ENCODE measurements around the gene SP140L. TPM values are rescaled to one million over a fixed set of nuclear protein-coding genes. Genes with fewer than 3 reads are reported as not detected.
"Not testable (repeated sequence)": the region's sequence is repeated elsewhere in the genome, so short reads cannot be mapped to it uniquely, and the experiment has no call there.

Gene SP140L
- polyA plus RNA-seq, 1 of the 3 experiments (the other 2 are of a cell fraction): 13.5 TPM

DNA sequence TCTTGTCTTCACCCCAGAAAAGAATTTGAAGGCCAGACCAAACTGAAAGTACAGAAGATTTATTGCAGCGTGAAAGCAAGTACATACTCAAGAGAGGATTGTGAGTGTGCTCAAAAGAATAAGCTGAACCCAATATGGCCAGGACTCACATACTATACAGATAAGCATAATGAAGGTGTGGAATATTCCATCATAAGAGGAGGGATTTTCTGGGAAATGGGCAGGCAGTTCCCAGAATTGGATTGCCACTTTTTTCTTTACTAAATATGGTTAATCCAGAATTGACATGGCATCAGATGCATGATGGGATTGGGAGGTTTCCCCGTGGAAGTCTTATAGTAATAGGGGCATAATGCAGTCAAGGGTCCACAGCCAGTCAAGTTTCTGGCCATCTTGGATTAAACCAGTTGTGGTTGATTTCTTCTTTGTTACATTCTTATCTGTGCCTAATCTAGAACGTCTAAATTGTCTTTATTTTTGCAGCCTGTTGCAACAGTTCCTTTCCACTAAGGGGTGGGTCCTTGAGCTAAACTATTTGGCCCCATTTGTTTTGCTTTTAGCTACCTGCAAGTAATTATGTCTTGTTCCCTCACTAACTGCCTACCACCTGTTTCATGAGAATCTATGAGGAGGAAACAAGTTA, 9.0 kb downstream of the SP140L start:
- Histone ChIP-seq H3K4me2 (peak overlapping the region; percentile 11; the same call in 1 of the 2 replicates), H3K27ac (ENCODE audit: low read depth in 2 of 2, low read length in 1 of 2) (peak overlapping the region in 1 of 2 experiments; percentile 42; a peak in 1 of 4 replicates), H3K27me3 (ENCODE audit: insufficient read depth) (no peaks in the 10 kb centered on the region), H3K36me3 (replicated peaks in 1 of 2; ENCODE audit: control insufficient read depth in 1 of 2, insufficient read depth in 2 of 2, low read length in 1 of 2) (peaks cover 2 to 10% of the 10 kb centered on the region in 2 experiments), H4K20me1 (ENCODE audit: insufficient read depth) (no peaks in the 10 kb centered on the region), H3K9ac (no peak overlapping the region), H3K9me3 (no peaks in the 10 kb centered on the region), H3F3A (replicated peaks; ENCODE audit: insufficient read depth) (peaks cover under 1% of the 10 kb centered on the region), H3K4me3 (ENCODE audit: low read depth in 2 of 2, low read length in 1 of 2) (no peak overlapping the region), H2AFZ (ENCODE audit: low read depth) (no peak overlapping the region), H3K4me1 (ENCODE audit: control insufficient read depth in 1 of 2, insufficient read depth in 2 of 2, low read depth in 1 of 2, low read length in 1 of 2) (0 out of 4 replicates have a peak, but pooled peaks cover 0 to 7% of the 10 kb centered on the region in 2 experiments), H3K9me2 (no peaks in the 10 kb centered on the region), H3K79me2 (ENCODE audit: insufficient read depth) (peaks cover 60% of the 10 kb centered on the region)
- ChIA-PET POLR2A (no interaction called here), CTCF (no interaction called here)
- 28% methylated on average over 3 of the region's 3 CpGs for WGBS (ENCODE audit: low lambda C conversion rate)
- no peak for TF ChIP-seq NFIC (IDR thresholded peaks at IDR 0.05; ENCODE audit: borderline replicate concordance)
- TF ChIP-seq, protein P1, sequence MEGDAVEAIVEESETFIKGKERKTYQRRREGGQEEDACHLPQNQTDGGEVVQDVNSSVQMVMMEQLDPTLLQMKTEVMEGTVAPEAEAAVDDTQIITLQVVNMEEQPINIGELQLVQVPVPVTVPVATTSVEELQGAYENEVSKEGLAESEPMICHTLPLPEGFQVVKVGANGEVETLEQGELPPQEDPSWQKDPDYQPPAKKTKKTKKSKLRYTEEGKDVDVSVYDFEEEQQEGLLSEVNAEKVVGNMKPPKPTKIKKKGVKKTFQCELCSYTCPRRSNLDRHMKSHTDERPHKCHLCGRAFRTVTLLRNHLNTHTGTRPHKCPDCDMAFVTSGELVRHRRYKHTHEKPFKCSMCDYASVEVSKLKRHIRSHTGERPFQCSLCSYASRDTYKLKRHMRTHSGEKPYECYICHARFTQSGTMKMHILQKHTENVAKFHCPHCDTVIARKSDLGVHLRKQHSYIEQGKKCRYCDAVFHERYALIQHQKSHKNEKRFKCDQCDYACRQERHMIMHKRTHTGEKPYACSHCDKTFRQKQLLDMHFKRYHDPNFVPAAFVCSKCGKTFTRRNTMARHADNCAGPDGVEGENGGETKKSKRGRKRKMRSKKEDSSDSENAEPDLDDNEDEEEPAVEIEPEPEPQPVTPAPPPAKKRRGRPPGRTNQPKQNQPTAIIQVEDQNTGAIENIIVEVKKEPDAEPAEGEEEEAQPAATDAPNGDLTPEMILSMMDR (IDR thresholded peaks at IDR 0.05): no peak
- no peak for TF ChIP-seq RAD21 (IDR thresholded peaks at IDR 0.05; ENCODE audit: low read length)
- TF ChIP-seq MXI1 (IDR thresholded peaks at IDR 0.05; ENCODE audit: low read depth, low read length): no peak
- no peak for TF ChIP-seq RCOR1 (IDR thresholded peaks at IDR 0.05; ENCODE audit: low read length)
- TF ChIP-seq JUND (IDR thresholded peaks at IDR 0.05): no peak
- TF ChIP-seq, protein P2, sequence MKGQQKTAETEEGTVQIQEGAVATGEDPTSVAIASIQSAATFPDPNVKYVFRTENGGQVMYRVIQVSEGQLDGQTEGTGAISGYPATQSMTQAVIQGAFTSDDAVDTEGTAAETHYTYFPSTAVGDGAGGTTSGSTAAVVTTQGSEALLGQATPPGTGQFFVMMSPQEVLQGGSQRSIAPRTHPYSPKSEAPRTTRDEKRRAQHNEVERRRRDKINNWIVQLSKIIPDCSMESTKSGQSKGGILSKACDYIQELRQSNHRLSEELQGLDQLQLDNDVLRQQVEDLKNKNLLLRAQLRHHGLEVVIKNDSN (IDR thresholded peaks at IDR 0.05; ENCODE audit: borderline replicate concordance, low read depth): no peak
- no peak for TF ChIP-seq EZH2phosphoT487 (IDR thresholded peaks at IDR 0.05; ENCODE audit: borderline replicate concordance, low read depth)
- TF ChIP-seq, protein P3, sequence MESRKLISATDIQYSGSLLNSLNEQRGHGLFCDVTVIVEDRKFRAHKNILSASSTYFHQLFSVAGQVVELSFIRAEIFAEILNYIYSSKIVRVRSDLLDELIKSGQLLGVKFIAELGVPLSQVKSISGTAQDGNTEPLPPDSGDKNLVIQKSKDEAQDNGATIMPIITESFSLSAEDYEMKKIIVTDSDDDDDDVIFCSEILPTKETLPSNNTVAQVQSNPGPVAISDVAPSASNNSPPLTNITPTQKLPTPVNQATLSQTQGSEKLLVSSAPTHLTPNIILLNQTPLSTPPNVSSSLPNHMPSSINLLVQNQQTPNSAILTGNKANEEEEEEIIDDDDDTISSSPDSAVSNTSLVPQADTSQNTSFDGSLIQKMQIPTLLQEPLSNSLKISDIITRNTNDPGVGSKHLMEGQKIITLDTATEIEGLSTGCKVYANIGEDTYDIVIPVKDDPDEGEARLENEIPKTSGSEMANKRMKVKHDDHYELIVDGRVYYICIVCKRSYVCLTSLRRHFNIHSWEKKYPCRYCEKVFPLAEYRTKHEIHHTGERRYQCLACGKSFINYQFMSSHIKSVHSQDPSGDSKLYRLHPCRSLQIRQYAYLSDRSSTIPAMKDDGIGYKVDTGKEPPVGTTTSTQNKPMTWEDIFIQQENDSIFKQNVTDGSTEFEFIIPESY (IDR thresholded peaks at IDR 0.05; ENCODE audit: borderline replicate concordance, low read depth): no peak
- no peak for TF ChIP-seq SMC3 (IDR thresholded peaks at IDR 0.05; ENCODE audit: low read depth, low read length)
- no peak for TF ChIP-seq FOXM1 (IDR thresholded peaks at IDR 0.05; ENCODE audit: low read depth)
- TF ChIP-seq SIN3A (IDR thresholded peaks at IDR 0.05; ENCODE audit: borderline replicate concordance, low read depth, low read length): no peak
- TF ChIP-seq MEF2A (IDR thresholded peaks at IDR 0.05; ENCODE audit: borderline replicate concordance, low read depth): no peak
- no peak for TF ChIP-seq IRF3 (IDR thresholded peaks at IDR 0.05; ENCODE audit: low read depth, low read length)
- TF ChIP-seq POLR2AphosphoS5 (IDR thresholded peaks at IDR 0.05; ENCODE audit: low read depth, low read length): no peak
- no peak for TF ChIP-seq RXRA (IDR thresholded peaks at IDR 0.05; ENCODE audit: borderline replicate concordance, low read depth)
- no peak for TF ChIP-seq TEAD4 (IDR thresholded peaks at IDR 0.05; ENCODE audit: borderline replicate concordance, insufficient read depth)
- no peak for DNase-seq

DNA sequence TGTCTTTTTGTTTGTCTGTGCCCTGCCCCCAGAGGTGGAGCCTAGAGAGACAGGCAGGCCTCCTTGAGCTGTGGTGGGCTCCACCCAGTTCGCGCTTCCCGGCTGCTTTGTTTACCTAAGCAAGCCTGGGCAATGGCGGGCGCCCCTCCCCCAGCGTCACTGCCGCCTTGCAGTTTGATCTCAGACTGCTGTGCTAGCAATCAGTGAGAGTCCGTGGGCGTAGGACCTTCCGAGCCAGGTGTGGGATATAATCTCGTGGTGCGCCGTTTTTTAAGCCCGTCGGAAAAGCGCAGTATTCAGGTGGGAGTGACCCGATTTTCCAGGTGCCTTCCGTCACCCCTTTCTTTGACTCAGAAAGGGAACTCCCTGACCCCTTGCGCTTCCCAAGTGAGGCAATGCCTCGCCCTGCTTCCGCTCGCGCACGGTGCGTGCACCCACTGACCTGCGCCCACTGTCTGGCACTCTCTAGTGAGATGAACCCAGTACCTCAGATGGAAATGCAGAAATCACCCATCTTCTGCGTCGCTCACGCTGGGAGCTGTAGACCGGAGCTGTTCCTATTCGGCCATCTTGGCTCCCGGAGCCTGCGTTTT, 15.0 kb downstream of the SP140L start:
- H3K27me3 ChIP-seq (ENCODE audit: insufficient read depth); H3K4me2 ChIP-seq; CTCF ChIA-PET; DNase-seq; H3K9me2 ChIP-seq; H4K20me1 ChIP-seq (ENCODE audit: insufficient read depth); H3K4me1 ChIP-seq (ENCODE audit: control insufficient read depth in 1 of 2, insufficient read depth in 2 of 2, low read depth in 1 of 2, low read length in 1 of 2); H2AFZ ChIP-seq (ENCODE audit: low read depth); H3K9ac ChIP-seq; H3K27ac ChIP-seq (ENCODE audit: low read depth in 2 of 2, low read length in 1 of 2); H3K4me3 ChIP-seq (ENCODE audit: low read depth in 2 of 2, low read length in 1 of 2): not testable (repeated sequence)
- WGBS (ENCODE audit: low lambda C conversion rate): 83% methylated on average over 30 of the region's 33 CpGs
- POLR2A ChIA-PET: interaction anchor here (0.6 kb wide), 1 partner anchor 30 kb away, joined by 3 read pairs; no protein-coding TSS in a partner anchor
- Histone ChIP-seq H3K36me3 (replicated peaks in 1 of 2; ENCODE audit: control insufficient read depth in 1 of 2, insufficient read depth in 2 of 2, low read length in 1 of 2) (peaks cover 0 to 26% of the 10 kb centered on the region in 2 experiments), H3F3A (replicated peaks; ENCODE audit: insufficient read depth) (peaks cover 13% of the 10 kb centered on the region), H3K9me3 (peaks cover 12% of the 10 kb centered on the region; the same call in 1 of the 2 replicates), H3K79me2 (ENCODE audit: insufficient read depth) (peaks cover 48% of the 10 kb centered on the region)

All from SK-N-SH (cell line).